ENCODE measurements around the gene GRAMD1A.
"Not testable (repeated sequence)": the region's sequence is repeated elsewhere in the genome, so short reads cannot be mapped to it uniquely, and the experiment has no call there.

The GRAMD1A gene

DNA sequence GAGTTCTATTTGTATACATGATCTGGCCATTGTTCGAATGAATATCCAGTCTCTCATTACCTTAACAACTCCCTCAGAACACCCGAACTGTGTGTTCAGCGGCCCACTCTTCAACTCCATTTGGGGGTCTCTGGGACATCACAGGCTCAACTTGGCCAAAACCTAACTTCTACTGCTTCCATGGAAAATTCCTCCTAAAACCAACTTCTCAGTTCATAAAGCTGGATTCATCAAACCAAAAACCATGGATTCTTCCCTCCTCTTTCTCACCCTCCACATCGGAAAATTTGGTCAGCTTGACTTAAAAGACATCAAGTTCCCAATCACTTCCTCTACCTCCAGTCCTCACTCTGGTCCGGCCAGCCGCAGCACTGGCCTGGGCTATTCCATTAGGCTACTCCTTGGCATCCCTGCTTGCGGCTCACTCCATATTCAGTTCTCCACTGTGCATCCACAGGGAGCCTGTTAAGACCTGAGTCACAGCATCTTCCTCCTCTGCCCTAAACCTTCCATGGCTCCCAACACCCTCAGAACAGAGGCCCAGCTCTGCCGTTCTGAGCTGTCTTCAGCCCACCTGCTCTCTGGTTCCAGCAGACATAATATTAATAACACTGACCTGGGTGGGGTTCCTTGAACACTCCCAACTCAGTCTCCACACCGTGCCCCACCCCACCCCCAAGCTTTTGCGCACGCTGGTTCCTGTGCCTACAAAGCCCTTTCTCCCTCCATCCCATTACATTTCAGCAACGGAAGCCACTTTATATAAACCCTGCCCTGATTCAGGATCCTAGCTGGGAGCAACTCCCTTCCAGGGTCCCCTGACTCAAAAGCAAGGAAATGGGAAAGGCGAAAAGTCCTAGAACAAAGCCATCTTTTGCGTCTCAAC, 37.2 kb upstream of the GRAMD1A start (continued):
- TF ChIP-seq, protein P1, sequence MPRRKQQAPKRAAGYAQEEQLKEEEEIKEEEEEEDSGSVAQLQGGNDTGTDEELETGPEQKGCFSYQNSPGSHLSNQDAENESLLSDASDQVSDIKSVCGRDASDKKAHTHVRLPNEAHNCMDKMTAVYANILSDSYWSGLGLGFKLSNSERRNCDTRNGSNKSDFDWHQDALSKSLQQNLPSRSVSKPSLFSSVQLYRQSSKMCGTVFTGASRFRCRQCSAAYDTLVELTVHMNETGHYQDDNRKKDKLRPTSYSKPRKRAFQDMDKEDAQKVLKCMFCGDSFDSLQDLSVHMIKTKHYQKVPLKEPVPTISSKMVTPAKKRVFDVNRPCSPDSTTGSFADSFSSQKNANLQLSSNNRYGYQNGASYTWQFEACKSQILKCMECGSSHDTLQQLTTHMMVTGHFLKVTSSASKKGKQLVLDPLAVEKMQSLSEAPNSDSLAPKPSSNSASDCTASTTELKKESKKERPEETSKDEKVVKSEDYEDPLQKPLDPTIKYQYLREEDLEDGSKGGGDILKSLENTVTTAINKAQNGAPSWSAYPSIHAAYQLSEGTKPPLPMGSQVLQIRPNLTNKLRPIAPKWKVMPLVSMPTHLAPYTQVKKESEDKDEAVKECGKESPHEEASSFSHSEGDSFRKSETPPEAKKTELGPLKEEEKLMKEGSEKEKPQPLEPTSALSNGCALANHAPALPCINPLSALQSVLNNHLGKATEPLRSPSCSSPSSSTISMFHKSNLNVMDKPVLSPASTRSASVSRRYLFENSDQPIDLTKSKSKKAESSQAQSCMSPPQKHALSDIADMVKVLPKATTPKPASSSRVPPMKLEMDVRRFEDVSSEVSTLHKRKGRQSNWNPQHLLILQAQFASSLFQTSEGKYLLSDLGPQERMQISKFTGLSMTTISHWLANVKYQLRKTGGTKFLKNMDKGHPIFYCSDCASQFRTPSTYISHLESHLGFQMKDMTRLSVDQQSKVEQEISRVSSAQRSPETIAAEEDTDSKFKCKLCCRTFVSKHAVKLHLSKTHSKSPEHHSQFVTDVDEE (CRISPR knock-in tag; IDR thresholded peaks at IDR 0.05), result no peak; the same call in 1 of the 2 replicates
- no peak for TF ChIP-seq BACH2 (CRISPR knock-in tag; IDR thresholded peaks at IDR 0.05; ENCODE audit: borderline replicate concordance)
- no peak for TF ChIP-seq ZNF8 (CRISPR knock-in tag; IDR thresholded peaks at IDR 0.05)
- TF ChIP-seq, protein P2, sequence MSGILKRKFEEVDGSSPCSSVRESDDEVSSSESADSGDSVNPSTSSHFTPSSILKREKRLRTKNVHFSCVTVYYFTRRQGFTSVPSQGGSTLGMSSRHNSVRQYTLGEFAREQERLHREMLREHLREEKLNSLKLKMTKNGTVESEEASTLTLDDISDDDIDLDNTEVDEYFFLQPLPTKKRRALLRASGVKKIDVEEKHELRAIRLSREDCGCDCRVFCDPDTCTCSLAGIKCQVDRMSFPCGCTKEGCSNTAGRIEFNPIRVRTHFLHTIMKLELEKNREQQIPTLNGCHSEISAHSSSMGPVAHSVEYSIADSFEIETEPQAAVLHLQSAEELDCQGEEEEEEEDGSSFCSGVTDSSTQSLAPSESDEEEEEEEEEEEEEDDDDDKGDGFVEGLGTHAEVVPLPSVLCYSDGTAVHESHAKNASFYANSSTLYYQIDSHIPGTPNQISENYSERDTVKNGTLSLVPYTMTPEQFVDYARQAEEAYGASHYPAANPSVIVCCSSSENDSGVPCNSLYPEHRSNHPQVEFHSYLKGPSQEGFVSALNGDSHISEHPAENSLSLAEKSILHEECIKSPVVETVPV (CRISPR knock-in tag; IDR thresholded peaks at IDR 0.05), result no peak

DNA sequence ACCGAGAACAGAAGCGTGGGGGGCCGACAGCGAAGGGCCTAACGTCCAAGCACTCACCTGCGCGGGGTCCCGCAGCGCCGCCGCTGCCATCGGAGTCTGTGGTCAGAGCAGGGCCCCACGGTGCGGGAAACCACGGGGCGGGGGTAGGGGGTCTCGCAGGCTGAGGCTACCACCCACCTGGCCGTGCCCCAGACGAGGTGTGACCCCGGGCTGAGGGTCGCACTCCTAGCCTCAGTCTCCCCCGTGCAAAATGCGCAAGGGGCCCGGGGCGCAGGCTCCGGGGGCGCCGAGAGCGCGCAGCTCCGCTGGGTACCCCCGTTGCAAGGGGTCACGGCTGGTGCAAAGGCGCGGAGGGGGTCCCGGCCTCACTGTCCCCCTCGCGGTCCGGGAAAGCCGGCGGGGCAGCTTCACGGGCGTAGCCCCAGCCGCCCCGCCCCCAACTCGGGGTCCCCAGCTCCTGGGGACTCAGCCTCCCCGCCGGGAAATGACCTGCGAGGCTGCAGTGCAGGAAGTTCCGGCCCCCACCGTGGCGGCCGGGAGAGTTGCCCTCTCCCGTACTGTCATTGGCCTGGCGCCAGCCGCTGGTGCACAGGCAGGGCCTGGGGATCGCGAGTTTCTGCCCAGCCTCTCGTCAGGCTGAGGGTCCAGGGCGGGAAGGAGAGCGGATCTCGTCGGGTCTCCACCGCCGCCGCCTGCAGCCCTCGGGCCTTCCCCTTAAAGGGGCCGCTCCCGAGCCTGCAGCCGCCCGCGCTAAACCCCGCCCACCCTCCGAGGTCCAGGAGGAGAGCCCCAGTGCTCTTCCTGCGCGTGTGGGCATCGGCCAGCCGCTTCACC, 36.3 kb upstream of the GRAMD1A start, which contains the start of gene ZNF792:
TSS of gene ZNF792 (minus strand) at position 657 of the 834 bp plus-strand sequence. CDS start at position 90, 567 bp downstream.
- ATAC-seq, result peak; percentile 92
- no peak for TF ChIP-seq ZNF8 (CRISPR knock-in tag; IDR thresholded peaks at IDR 0.05)
- TF ChIP-seq PATZ1 (CRISPR knock-in tag; IDR thresholded peaks at IDR 0.05; ENCODE audit: borderline replicate concordance), result peak; percentile 69; the same call in 1 of the 2 replicates

DNA sequence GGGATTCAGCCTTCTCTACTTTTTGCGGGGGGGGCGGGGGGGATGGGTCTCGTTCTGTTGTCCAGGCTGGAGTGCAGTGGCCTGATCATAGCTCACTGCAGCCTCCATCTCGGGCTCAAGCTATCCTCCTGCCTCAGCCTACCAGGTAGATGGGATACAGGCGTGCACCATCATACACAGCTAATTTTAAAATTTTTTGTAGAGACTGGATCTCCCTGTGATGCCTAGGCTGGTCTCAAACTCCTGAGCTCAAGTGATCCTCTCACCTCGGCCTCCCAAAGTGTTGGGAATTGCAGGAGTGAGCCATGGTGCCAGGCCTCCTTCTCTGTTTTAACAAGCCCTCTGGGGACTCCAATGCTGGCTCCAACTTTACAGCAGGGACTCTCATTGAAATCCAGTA, 35.5 kb upstream of the GRAMD1A start:
- TF ChIP-seq POU6F1 (CRISPR knock-in tag; IDR thresholded peaks at IDR 0.05; ENCODE audit: borderline replicate concordance, low read depth) (no peak), ZFP30 (CRISPR knock-in tag; IDR thresholded peaks at IDR 0.05) (no peak), ESRRG (CRISPR knock-in tag; IDR thresholded peaks at IDR 0.05) (no peak), SNAI2 (CRISPR knock-in tag; IDR thresholded peaks at IDR 0.05) (no peak), RARB (CRISPR knock-in tag; IDR thresholded peaks at IDR 0.05) (no peak), GLIS3 (CRISPR knock-in tag; IDR thresholded peaks at IDR 0.05) (no peak), PPARA (CRISPR knock-in tag; IDR thresholded peaks at IDR 0.05; ENCODE audit: borderline replicate concordance) (no peak), ISL1 (CRISPR knock-in tag; IDR thresholded peaks at IDR 0.05) (no peak), ZNF70 (CRISPR knock-in tag; IDR thresholded peaks at IDR 0.05) (no peak)
- TF ChIP-seq, protein P1 (CRISPR knock-in tag; IDR thresholded peaks at IDR 0.05), result no peak
- no peak for ATAC-seq

GRCh38 chr19:34965505-34965904, 34.6 kb upstream of the GRAMD1A start:
- not testable (repeated sequence) for ATAC-seq
